DOHH2 (cell line): Measurements from ENCODE around the gene KCTD12.

ENCODE experiments used
- EZH2phosphoT487 ChIP-seq: fragments of 200-600 bp; sonication (generic); IDR thresholded peaks from 2 replicates; pipeline ENCODE4 v1.6.1; 2017; ENCODE audit warnings: borderline replicate concordance, mild to moderate bottlenecking, antibody characterized with exemption, low read length, moderate library complexity, mixed read lengths
- TF ChIP-seq, protein P1 (sequence below): fragments of 200-600 bp; sonication (generic); IDR thresholded peaks from one replicate; pipeline ENCODE4 v1.5.1; 2014; ENCODE audit warnings: antibody characterized with exemption, mild to moderate bottlenecking, low read depth, low read length; ENCODE audit not compliant: poor library complexity, severe bottlenecking

DNA sequence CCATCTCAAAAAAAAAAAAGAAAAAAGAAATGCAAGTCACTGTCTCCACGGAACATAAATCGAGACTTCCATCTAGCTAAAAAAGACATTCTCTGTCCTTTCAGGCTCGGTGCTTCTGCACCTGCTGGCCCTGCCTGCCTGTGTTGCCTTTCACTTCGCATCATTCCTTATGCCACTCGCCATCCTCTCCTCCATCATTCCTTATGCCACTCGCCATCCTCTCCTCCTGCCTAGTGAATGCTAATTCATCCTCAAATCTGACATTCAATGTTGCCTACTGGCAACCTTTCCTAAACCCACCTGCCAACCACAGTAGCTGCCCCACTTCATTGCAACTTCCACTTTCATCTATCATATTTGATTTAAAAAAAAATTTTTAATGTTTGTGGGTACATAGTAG, 36.7 kb downstream of the KCTD12 start:
- TF ChIP-seq, protein P1, sequence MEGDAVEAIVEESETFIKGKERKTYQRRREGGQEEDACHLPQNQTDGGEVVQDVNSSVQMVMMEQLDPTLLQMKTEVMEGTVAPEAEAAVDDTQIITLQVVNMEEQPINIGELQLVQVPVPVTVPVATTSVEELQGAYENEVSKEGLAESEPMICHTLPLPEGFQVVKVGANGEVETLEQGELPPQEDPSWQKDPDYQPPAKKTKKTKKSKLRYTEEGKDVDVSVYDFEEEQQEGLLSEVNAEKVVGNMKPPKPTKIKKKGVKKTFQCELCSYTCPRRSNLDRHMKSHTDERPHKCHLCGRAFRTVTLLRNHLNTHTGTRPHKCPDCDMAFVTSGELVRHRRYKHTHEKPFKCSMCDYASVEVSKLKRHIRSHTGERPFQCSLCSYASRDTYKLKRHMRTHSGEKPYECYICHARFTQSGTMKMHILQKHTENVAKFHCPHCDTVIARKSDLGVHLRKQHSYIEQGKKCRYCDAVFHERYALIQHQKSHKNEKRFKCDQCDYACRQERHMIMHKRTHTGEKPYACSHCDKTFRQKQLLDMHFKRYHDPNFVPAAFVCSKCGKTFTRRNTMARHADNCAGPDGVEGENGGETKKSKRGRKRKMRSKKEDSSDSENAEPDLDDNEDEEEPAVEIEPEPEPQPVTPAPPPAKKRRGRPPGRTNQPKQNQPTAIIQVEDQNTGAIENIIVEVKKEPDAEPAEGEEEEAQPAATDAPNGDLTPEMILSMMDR: no peak
- no peak for TF ChIP-seq EZH2phosphoT487
